Inflammatory macrophage treated with lipopolysaccharide for 4 hours (primary cell): ENCODE results near the gene ADAM12.

Experiments used
- DNase-seq: peaks from one replicate; pipeline ENCODE4 v3.0.0-alpha.2; 2020

ADAM12 gene

GRCh38 chr10:126309228-126309883 is 78.9 kb downstream of the ADAM12 start:
- no peak for DNase-seq

GRCh38 chr10:126302826-126303665 is 85.2 kb downstream of the ADAM12 start:
- peak; percentile 1 for DNase-seq

- no peak for DNase-seq
Observed at GRCh38 chr10:126302476-126302756, 85.9 kb downstream of the ADAM12 start.

GRCh38 chr10:126301701-126302475 is 86.4 kb downstream of the ADAM12 start:
- no peak for DNase-seq

GRCh38 chr10:126294451-126294850 is 93.8 kb downstream of the ADAM12 start:
- no peak for DNase-seq

GRCh38 chr10:126290232-126290631 is 98.0 kb downstream of the ADAM12 start:
- no peak for DNase-seq

GRCh38 chr10:126288547-126289493 is 99.5 kb downstream of the ADAM12 start:
- no peak for DNase-seq

- DNase-seq, result no peak
Observed at GRCh38 chr10:126286256-126286780, 102.0 kb downstream of the ADAM12 start.

- DNase-seq, result no peak
Observed at GRCh38 chr10:126283307-126283706, 105.0 kb downstream of the ADAM12 start.

- no peak for DNase-seq
Observed at GRCh38 chr10:126278851-126279250, 109.4 kb downstream of the ADAM12 start.

GRCh38 chr10:126277181-126277580 is 111.1 kb downstream of the ADAM12 start:
- DNase-seq, result no peak

- DNase-seq, result no peak
Observed at GRCh38 chr10:126272526-126272925, 115.8 kb downstream of the ADAM12 start.

GRCh38 chr10:126270111-126270510 is 118.2 kb downstream of the ADAM12 start:
- DNase-seq, result no peak

GRCh38 chr10:126268013-126268920 is 120.0 kb downstream of the ADAM12 start:
- DNase-seq, result no peak

- no peak for DNase-seq
Observed at GRCh38 chr10:126264102-126265018, 123.9 kb downstream of the ADAM12 start.

GRCh38 chr10:126263006-126263676 is 125.1 kb downstream of the ADAM12 start:
- DNase-seq, result no peak

GRCh38 chr10:126262233-126262838 is 125.9 kb downstream of the ADAM12 start:
- no peak for DNase-seq

GRCh38 chr10:126259760-126260479 is 128.4 kb downstream of the ADAM12 start:
- DNase-seq, result no peak
